ENCODE measurements around the gene SCGB3A2. TPM values are rescaled to one million over a fixed set of nuclear protein-coding genes. Genes with fewer than 3 reads are reported as not detected.

SCGB3A2 gene
- total RNA-seq, 1 experiment from 2014 or later, result 0.39 TPM

DNA sequence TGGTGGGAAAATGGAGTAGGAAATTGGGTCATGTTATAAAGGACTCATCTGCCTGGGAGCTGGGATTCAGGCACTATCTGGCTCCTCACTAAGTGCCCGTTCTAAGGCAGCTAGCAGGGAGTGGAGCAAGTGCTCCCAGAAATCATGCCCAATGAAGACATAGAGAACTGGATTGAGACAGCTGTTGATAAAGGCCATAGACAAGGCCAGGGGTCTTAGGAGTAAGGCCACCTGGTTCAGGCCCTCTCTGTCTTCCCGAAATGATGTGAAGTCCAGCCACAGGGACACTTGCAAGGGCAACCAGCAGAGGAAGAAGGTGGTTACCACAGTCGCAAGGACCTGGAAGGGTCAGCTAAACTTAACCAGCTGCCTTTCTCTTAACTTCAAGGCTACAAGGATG is 26.9 kb upstream of the SCGB3A2 start:
- in situ Hi-C loops (cut with HindIII; ENCODE audit: low pct_unique_long_range_greater_than_20kb, low sequenced_read_pairs) (no loop called here), intact Hi-C loops (cut with micrococcal nuclease; ENCODE audit: unreplicated experiment) (no loop called here)
- no peak for TF ChIP-seq SIN3A (IDR thresholded peaks at IDR 0.05; ENCODE audit: borderline replicate concordance, insufficient read depth, low read depth, low read length)
- TF ChIP-seq POLR2AphosphoS5 (IDR thresholded peaks at IDR 0.05; ENCODE audit: low read depth, low read length), result no peak
- TF ChIP-seq TCF7L2 (IDR thresholded peaks at IDR 0.05; ENCODE audit: low read depth, low read length), result no peak
- TF ChIP-seq, protein P1, sequence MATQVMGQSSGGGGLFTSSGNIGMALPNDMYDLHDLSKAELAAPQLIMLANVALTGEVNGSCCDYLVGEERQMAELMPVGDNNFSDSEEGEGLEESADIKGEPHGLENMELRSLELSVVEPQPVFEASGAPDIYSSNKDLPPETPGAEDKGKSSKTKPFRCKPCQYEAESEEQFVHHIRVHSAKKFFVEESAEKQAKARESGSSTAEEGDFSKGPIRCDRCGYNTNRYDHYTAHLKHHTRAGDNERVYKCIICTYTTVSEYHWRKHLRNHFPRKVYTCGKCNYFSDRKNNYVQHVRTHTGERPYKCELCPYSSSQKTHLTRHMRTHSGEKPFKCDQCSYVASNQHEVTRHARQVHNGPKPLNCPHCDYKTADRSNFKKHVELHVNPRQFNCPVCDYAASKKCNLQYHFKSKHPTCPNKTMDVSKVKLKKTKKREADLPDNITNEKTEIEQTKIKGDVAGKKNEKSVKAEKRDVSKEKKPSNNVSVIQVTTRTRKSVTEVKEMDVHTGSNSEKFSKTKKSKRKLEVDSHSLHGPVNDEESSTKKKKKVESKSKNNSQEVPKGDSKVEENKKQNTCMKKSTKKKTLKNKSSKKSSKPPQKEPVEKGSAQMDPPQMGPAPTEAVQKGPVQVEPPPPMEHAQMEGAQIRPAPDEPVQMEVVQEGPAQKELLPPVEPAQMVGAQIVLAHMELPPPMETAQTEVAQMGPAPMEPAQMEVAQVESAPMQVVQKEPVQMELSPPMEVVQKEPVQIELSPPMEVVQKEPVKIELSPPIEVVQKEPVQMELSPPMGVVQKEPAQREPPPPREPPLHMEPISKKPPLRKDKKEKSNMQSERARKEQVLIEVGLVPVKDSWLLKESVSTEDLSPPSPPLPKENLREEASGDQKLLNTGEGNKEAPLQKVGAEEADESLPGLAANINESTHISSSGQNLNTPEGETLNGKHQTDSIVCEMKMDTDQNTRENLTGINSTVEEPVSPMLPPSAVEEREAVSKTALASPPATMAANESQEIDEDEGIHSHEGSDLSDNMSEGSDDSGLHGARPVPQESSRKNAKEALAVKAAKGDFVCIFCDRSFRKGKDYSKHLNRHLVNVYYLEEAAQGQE (IDR thresholded peaks at IDR 0.05; ENCODE audit: insufficient read depth in 1 of 2, low read depth in 2 of 2, low read length in 1 of 2), result no peak
- TF ChIP-seq, protein P2, sequence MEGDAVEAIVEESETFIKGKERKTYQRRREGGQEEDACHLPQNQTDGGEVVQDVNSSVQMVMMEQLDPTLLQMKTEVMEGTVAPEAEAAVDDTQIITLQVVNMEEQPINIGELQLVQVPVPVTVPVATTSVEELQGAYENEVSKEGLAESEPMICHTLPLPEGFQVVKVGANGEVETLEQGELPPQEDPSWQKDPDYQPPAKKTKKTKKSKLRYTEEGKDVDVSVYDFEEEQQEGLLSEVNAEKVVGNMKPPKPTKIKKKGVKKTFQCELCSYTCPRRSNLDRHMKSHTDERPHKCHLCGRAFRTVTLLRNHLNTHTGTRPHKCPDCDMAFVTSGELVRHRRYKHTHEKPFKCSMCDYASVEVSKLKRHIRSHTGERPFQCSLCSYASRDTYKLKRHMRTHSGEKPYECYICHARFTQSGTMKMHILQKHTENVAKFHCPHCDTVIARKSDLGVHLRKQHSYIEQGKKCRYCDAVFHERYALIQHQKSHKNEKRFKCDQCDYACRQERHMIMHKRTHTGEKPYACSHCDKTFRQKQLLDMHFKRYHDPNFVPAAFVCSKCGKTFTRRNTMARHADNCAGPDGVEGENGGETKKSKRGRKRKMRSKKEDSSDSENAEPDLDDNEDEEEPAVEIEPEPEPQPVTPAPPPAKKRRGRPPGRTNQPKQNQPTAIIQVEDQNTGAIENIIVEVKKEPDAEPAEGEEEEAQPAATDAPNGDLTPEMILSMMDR (IDR thresholded peaks at IDR 0.05), result no peak
- DNase-seq (ENCODE audit: low read depth, low spot score), result no peak
- POLR2A ChIA-PET, result no interaction called here
- H3K27ac ChIP-seq (ENCODE audit: low read length), result no peak overlapping the region
- no peaks in the 10 kb centered on the region for H3K36me3 ChIP-seq (ENCODE audit: control insufficient read depth, insufficient read depth, low read length)
- H3K4me3 ChIP-seq (ENCODE audit: low read depth in 2 of 2, low read length in 2 of 2), result no peak overlapping the region
- no peaks in the 10 kb centered on the region for H3K9me3 ChIP-seq (ENCODE audit: control insufficient read depth, insufficient read depth, low read depth, low read length)
- ATAC-seq, result no peak
- no peaks in the 10 kb centered on the region; the same call in 1 of the 2 replicates for H3K27me3 ChIP-seq (ENCODE audit: control insufficient read depth, insufficient read depth, low read length)
- no peaks in the 10 kb centered on the region for H3K4me1 ChIP-seq (ENCODE audit: control insufficient read depth, insufficient read depth, low read length)
- BruUV-seq (replicated peaks), result no TSS peak
- CTCF ChIA-PET, result no interaction called here

GRCh38 chr5:147852365-147852764 is 26.1 kb upstream of the SCGB3A2 start:
- no peak for ATAC-seq
- CTCF ChIA-PET, result no interaction called here

More at GRCh38 chr5:147852365-147852764, 26.1 kb upstream of the SCGB3A2 start:
- no peaks in the 10 kb centered on the region; the same call in 1 of the 2 replicates for H3K27me3 ChIP-seq (ENCODE audit: control insufficient read depth, insufficient read depth, low read length)
- no peaks in the 10 kb centered on the region for H3K36me3 ChIP-seq (ENCODE audit: control insufficient read depth, insufficient read depth, low read length)
- no peak overlapping the region for H3K4me3 ChIP-seq (ENCODE audit: low read depth in 2 of 2, low read length in 2 of 2)
- intact Hi-C loops (cut with micrococcal nuclease; ENCODE audit: unreplicated experiment) (no loop called here), in situ Hi-C loops (cut with HindIII; ENCODE audit: low pct_unique_long_range_greater_than_20kb, low sequenced_read_pairs) (no loop called here)
- TF ChIP-seq POLR2AphosphoS5 (IDR thresholded peaks at IDR 0.05; ENCODE audit: low read depth, low read length) (no peak), TCF7L2 (IDR thresholded peaks at IDR 0.05; ENCODE audit: low read depth, low read length) (no peak), SIN3A (IDR thresholded peaks at IDR 0.05; ENCODE audit: borderline replicate concordance, insufficient read depth, low read depth, low read length) (no peak)
- TF ChIP-seq, protein P2 (IDR thresholded peaks at IDR 0.05), result no peak
- TF ChIP-seq, protein P1 (IDR thresholded peaks at IDR 0.05; ENCODE audit: insufficient read depth in 1 of 2, low read depth in 2 of 2, low read length in 1 of 2), result no peak
- BruUV-seq (replicated peaks), result no TSS peak
- H3K27ac ChIP-seq (ENCODE audit: low read length), result no peak overlapping the region
- POLR2A ChIA-PET, result no interaction called here
- H3K4me1 ChIP-seq (ENCODE audit: control insufficient read depth, insufficient read depth, low read length), result no peaks in the 10 kb centered on the region
- no peaks in the 10 kb centered on the region for H3K9me3 ChIP-seq (ENCODE audit: control insufficient read depth, insufficient read depth, low read depth, low read length)
- no peak for DNase-seq (ENCODE audit: low read depth, low spot score)
